ENCODE measurements around the gene LIN7A.

Gene LIN7A

GRCh38 chr12:80967565-80967964 lies 29.8 kb upstream of the LIN7A start:
- no peak for TF ChIP-seq CTCF (IDR thresholded peaks at IDR 0.05; ENCODE audit: control extremely low read depth, extremely low read depth, low read depth, missing control alignments)
- DNase-seq (ENCODE audit: extremely low spot score): no peak
- ChIA-PET CTCF (no interaction called here), POLR2A (no interaction called here)

GRCh38 chr12:80966001-80966400 lies 28.3 kb upstream of the LIN7A start:
- no peak for DNase-seq (ENCODE audit: extremely low spot score)
- CTCF ChIA-PET: interaction anchor here (1.6 kb wide), 1 partner anchor 9 kb away, joined by 4 read pairs; no protein-coding TSS in a partner anchor
- POLR2A ChIA-PET: no interaction called here
- TF ChIP-seq CTCF (IDR thresholded peaks at IDR 0.05; ENCODE audit: control extremely low read depth, extremely low read depth, low read depth, missing control alignments): no peak

- ChIA-PET CTCF (no interaction called here), POLR2A (no interaction called here)
- TF ChIP-seq CTCF (IDR thresholded peaks at IDR 0.05; ENCODE audit: control extremely low read depth, extremely low read depth, low read depth, missing control alignments): no peak
- no peak for DNase-seq (ENCODE audit: extremely low spot score)
Observed at GRCh38 chr12:80958162-80958561, 20.4 kb upstream of the LIN7A start.

- ChIA-PET POLR2A (no interaction called here), CTCF (no interaction called here)
- DNase-seq (ENCODE audit: extremely low spot score): no peak
- TF ChIP-seq CTCF (IDR thresholded peaks at IDR 0.05; ENCODE audit: control extremely low read depth, extremely low read depth, low read depth, missing control alignments): no peak
Observed at GRCh38 chr12:80954857-80955520, 17.3 kb upstream of the LIN7A start.

- POLR2A ChIA-PET: no interaction called here
- CTCF ChIA-PET: no interaction called here
- TF ChIP-seq CTCF (IDR thresholded peaks at IDR 0.05; ENCODE audit: control extremely low read depth, extremely low read depth, low read depth, missing control alignments): no peak
- no peak for DNase-seq (ENCODE audit: extremely low spot score)
Observed at GRCh38 chr12:80952443-80952842, 14.7 kb upstream of the LIN7A start.

GRCh38 chr12:80946591-80946990 lies 8.9 kb upstream of the LIN7A start:
- TF ChIP-seq CTCF (IDR thresholded peaks at IDR 0.05; ENCODE audit: control extremely low read depth, extremely low read depth, low read depth, missing control alignments): peak; percentile 18
- DNase-seq (ENCODE audit: extremely low spot score): no peak
- ChIA-PET CTCF (interaction anchor here (0.8 to 1.4 kb wide), 11 partner anchors 10 to 532 kb away, joined by 3 to 7 read pairs (median 3); no protein-coding TSS in a partner anchor), POLR2A (no interaction called here)
